Measurements from ENCODE around the gene CHRND.
A peak's percentile ranks its signal among the peaks of the same experiment; 100 is the strongest.

CHRND gene

DNA sequence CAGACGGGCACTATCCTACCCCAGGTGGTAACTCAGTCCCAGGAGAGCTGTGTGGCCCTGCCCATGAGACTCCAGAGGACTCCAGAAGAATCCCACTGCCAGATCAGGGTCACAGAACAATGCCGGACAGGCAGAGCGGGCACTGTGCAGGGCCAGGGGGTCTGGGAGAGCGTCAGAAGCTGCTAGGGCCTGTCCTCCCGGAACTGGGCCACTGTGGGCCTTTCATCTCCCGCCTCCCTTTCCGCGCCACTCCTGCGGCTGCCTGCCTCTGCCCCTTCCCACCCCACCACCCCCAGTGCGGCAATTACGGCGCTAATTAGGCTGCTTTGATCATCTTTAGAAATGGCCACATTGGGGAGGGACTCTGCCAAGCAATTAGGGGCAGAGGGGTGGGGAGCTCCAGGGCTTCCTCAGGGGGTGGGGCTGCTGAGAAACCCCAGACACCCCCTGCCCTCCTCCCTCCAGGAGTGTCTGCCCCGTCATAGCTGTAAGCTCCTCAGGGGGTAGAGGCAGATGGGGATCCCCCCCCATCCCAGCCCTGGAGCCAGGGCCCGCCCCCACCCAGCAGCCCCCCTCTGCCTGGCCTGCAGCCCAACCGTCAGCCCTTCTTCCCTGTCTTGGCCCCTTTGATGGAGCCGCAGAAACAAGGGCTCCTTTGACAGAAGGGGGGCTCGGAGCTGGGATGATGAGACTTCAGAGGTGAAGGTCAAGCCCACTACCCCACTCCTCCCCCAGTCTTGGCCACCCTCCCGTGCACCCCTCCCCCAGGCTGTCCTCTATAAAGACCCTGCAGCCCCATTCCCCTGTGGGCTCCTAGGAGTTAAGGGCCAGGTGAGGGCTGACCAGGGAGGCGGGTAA, 6.2 kb upstream of the CHRND start, which contains the start of gene PRSS56:
Gene PRSS56 (plus strand): TSS at position 808 of the 858 bp plus-strand sequence. CDS start 211 bp downstream, outside the sequence.
- no peak for DNase-seq (ENCODE audit: low read depth)
- H3K4me3 ChIP-seq (ENCODE audit: low read depth, low read length) = no peak within 1 kb of the TSS
- no peak for TF ChIP-seq POLR2A (IDR thresholded peaks at IDR 0.05; ENCODE audit: extremely low read depth, insufficient read length)
- no peak for TF ChIP-seq MYC (IDR thresholded peaks at IDR 0.05; ENCODE audit: low read depth, low read length)
- TF ChIP-seq, protein P1, sequence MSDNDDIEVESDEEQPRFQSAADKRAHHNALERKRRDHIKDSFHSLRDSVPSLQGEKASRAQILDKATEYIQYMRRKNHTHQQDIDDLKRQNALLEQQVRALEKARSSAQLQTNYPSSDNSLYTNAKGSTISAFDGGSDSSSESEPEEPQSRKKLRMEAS (IDR thresholded peaks at IDR 0.05; ENCODE audit: low read depth, low read length) = no peak
- TF ChIP-seq, protein P2, sequence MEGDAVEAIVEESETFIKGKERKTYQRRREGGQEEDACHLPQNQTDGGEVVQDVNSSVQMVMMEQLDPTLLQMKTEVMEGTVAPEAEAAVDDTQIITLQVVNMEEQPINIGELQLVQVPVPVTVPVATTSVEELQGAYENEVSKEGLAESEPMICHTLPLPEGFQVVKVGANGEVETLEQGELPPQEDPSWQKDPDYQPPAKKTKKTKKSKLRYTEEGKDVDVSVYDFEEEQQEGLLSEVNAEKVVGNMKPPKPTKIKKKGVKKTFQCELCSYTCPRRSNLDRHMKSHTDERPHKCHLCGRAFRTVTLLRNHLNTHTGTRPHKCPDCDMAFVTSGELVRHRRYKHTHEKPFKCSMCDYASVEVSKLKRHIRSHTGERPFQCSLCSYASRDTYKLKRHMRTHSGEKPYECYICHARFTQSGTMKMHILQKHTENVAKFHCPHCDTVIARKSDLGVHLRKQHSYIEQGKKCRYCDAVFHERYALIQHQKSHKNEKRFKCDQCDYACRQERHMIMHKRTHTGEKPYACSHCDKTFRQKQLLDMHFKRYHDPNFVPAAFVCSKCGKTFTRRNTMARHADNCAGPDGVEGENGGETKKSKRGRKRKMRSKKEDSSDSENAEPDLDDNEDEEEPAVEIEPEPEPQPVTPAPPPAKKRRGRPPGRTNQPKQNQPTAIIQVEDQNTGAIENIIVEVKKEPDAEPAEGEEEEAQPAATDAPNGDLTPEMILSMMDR (IDR thresholded peaks at IDR 0.05; ENCODE audit: low read depth, low read length) = no peak

DNA sequence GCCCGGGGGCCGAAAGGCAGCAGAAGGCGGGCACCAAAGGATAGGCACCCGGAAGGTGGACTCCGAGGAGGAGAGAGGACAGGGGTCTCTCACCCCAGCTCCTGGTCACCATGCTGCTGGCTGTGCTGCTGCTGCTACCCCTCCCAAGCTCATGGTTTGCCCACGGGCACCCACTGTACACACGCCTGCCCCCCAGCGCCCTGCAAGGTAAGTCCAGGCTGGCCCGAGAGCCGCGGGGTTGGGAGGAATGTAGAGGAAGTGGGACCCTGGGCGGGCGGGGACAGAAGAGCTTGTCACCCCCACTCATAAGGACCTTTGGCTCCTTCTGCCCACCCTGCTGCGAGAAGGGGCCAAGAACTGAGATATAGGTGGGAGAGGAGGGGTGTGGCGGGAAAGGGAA, 5.5 kb upstream of the CHRND start:
- H3K4me3 ChIP-seq (ENCODE audit: low read depth, low read length) = no peak overlapping the region
- DNase-seq (ENCODE audit: low read depth) = no peak
- TF ChIP-seq, protein P1 (IDR thresholded peaks at IDR 0.05; ENCODE audit: low read depth, low read length) = no peak
- no peak for TF ChIP-seq POLR2A (IDR thresholded peaks at IDR 0.05; ENCODE audit: extremely low read depth, insufficient read length)
- TF ChIP-seq, protein P2 (IDR thresholded peaks at IDR 0.05; ENCODE audit: low read depth, low read length) = no peak
- no peak for TF ChIP-seq MYC (IDR thresholded peaks at IDR 0.05; ENCODE audit: low read depth, low read length)

DNA sequence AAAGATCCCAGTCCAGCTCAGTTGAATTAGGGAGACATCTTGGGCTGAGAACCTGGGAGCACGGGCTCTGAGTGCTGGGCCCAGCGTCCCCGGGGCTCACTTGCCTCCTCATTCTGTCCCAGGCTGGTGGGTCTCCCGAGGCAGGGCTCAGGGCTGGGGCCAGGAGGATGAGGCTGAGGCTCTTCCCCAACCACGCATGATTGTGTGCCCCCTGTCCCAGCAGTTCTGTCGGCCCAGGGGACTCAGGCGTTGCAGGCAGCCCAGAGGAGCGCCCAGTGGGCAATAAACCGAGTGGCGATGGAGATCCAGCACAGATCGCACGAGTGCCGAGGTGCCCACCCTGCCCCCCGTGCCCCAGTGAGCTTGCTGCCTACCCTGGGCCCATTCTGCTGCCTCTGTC, 4.9 kb upstream of the CHRND start:
- no peak overlapping the region for H3K4me3 ChIP-seq (ENCODE audit: low read depth, low read length)
- DNase-seq (ENCODE audit: low read depth) = no peak
- TF ChIP-seq MYC (IDR thresholded peaks at IDR 0.05; ENCODE audit: low read depth, low read length) (no peak), POLR2A (IDR thresholded peaks at IDR 0.05; ENCODE audit: extremely low read depth, insufficient read length) (no peak)
- TF ChIP-seq, protein P1 (IDR thresholded peaks at IDR 0.05; ENCODE audit: low read depth, low read length) = no peak
- TF ChIP-seq, protein P2 (IDR thresholded peaks at IDR 0.05; ENCODE audit: low read depth, low read length) = no peak

DNA sequence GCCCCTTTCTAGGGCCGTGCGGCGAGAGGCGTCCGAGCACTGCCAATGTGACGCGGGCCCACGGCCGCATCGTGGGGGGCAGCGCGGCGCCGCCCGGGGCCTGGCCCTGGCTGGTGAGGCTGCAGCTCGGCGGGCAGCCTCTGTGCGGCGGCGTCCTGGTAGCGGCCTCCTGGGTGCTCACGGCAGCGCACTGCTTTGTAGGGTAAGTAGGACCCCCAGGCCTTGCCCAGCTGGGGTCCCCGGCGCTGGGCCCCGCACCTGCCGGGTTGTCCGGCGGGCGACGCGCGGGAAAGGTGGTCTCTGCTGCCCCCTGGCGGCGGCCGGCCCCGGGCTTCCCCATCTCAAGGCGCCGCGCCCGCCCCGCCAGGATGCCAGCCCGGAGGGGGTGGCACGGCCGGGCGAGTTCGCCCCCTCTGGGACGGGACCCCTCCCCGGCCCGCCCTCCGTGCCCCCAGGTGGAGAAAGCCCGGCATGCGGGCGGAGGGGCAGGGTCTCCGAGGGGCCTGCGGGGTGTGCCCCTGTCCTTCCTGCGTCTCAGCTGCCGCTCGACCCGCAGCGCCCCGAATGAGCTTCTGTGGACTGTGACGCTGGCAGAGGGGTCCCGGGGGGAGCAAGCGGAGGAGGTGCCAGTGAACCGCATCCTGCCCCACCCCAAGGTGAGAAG, 3.9 kb upstream of the CHRND start:
- DNase-seq (ENCODE audit: low read depth) = peak; percentile 60
- no peak for TF ChIP-seq MYC (IDR thresholded peaks at IDR 0.05; ENCODE audit: low read depth, low read length)
- TF ChIP-seq, protein P2 (IDR thresholded peaks at IDR 0.05; ENCODE audit: low read depth, low read length) = peak; percentile 41
- H3K4me3 ChIP-seq (ENCODE audit: low read depth, low read length) = no peak overlapping the region

DNA sequence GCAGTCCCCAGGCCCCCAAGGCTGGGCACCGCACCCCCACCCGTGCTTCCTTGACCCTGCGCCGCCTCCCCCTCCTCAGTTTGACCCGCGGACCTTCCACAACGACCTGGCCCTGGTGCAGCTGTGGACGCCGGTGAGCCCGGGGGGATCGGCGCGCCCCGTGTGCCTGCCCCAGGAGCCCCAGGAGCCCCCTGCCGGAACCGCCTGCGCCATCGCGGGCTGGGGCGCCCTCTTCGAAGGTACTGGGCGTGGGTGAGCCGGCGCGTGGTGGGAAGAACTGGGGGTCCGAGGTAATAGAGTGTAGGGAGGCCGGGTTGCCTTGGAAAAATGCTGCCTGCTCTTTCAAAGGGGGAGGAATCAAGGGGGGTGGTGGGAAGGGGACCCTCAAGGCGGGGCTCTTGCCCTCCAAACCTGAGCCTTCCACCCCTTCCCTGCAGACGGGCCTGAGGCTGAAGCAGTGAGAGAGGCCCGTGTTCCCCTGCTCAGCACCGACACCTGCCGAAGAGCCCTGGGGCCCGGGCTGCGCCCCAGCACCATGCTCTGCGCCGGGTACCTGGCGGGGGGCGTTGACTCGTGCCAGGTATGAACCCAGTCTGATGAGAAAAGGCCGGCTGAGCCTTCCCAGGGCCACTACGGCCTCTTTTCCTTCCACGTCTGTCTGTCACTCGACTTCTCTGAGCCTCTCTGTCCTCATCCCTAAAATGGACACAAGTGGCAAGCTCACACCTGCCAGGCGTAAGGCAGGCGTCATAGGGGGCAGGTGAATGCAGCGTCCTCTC, 3.1 kb upstream of the CHRND start:
- no peak overlapping the region for H3K4me3 ChIP-seq (ENCODE audit: low read depth, low read length)
- no peak for DNase-seq (ENCODE audit: low read depth)
- TF ChIP-seq, protein P1 (IDR thresholded peaks at IDR 0.05; ENCODE audit: low read depth, low read length) = no peak
- TF ChIP-seq POLR2A (IDR thresholded peaks at IDR 0.05; ENCODE audit: extremely low read depth, insufficient read length) (no peak), MYC (IDR thresholded peaks at IDR 0.05; ENCODE audit: low read depth, low read length) (no peak)
- TF ChIP-seq, protein P2 (IDR thresholded peaks at IDR 0.05; ENCODE audit: low read depth, low read length) = no peak

Measured in NB4 (cell line).